H1 (cell line): ENCODE data around the gene PAQR4. TPM values are rescaled to one million over a fixed set of nuclear protein-coding genes. Genes with fewer than 3 reads are reported as not detected.

Source experiments
- CTCF ChIA-PET: fragments of 300-600 bp; sonication (Branson Sonifier 250); formaldehyde crosslinking; loops from one replicate; lab custom pipeline; 2021; ENCODE audit not compliant: partially characterized antibody; lab: Charles Lee
- POLR2A ChIA-PET: fragments of 300-600 bp; sonication (Branson Sonifier 250); formaldehyde crosslinking; loops from one replicate; lab custom pipeline; 2021; ENCODE audit warnings: inconsistent platforms; ENCODE audit not compliant: partially characterized antibody; lab: Charles Lee
- DNase-seq, 2 experiments: peaks; one replicate each; pipeline versions ENCODE4 v3.0.0 to v3.0.0-alpha.2; 2010 to 2022; ENCODE audit warnings: low spot score in 2 of 2, low read depth in 1 of 2, mixed read lengths in 1 of 2
- FAIRE-seq: peaks from 2 replicates; lab custom pipeline; 2011; peaks lifted over from hg19 to GRCh38; lab: Jason Lieb, UNC
- H2AFZ ChIP-seq: 2 replicates; pipeline ENCODE4 v1.8.1; 2012; ENCODE audit warnings: low read length, inconsistent platforms
- H2AK5ac ChIP-seq: 2 replicates; pipeline ENCODE4 v1.6.1; 2013; ENCODE audit warnings: low read depth, low read length
- H2BK120ac ChIP-seq: replicated peaks from 2 replicates; pipeline ENCODE3; 2013; ENCODE audit warnings: low read depth, low read length, inconsistent platforms
- H2BK12ac ChIP-seq: 2 replicates; pipeline ENCODE4 v1.6.1; 2013; ENCODE audit warnings: low read depth, low read length
- H2BK15ac ChIP-seq: 2 replicates; pipeline ENCODE4 v1.6.1; 2013; ENCODE audit warnings: low read length
- H2BK20ac ChIP-seq: 2 replicates; pipeline ENCODE4 v1.6.1; 2013; ENCODE audit warnings: low read length
- H2BK5ac ChIP-seq: 2 replicates; pipeline ENCODE4 v1.6.1; 2013; ENCODE audit warnings: low read depth, low read length
- H3K14ac ChIP-seq: 2 replicates; pipeline ENCODE4 v1.6.1; 2013; ENCODE audit warnings: inconsistent platforms; ENCODE audit not compliant: insufficient read length
- H3K18ac ChIP-seq: 2 replicates; pipeline ENCODE4 v1.6.1; 2013; ENCODE audit warnings: low read length; ENCODE audit errors: extremely low read depth
- H3K23ac ChIP-seq: 2 replicates; pipeline ENCODE4 v1.6.1; 2013; ENCODE audit warnings: inconsistent platforms; ENCODE audit not compliant: insufficient read length
- H3K23me2 ChIP-seq: 2 replicates; pipeline ENCODE4 v1.6.1; 2013; ENCODE audit warnings: low read depth, low read length
- H3K27ac ChIP-seq: 2 replicates; pipeline ENCODE4 v1.6.1; 2011; ENCODE audit warnings: low read depth, low read length, inconsistent platforms
- H3K27me3 ChIP-seq, 4 experiments: replicated peaks in 1 of 4; 1 replicate in 1 of 4; 2 replicates in 3 of 4; pipeline versions ENCODE4 v1.6.1 to v1.8.1; 2011 to 2013; ENCODE audit warnings: low read length in 3 of 4, mild to moderate bottlenecking in 3 of 4, inconsistent platforms in 2 of 4, mixed read lengths in 2 of 4, moderate library complexity in 1 of 4; ENCODE audit not compliant: control insufficient read depth in 3 of 4, insufficient read depth in 3 of 4; ENCODE audit errors: extremely low read depth in 1 of 4
- H3K36me3 ChIP-seq, 4 experiments: 2 replicates each; pipeline versions ENCODE4 v1.6.1 to v1.8.1; 2011 to 2013; ENCODE audit warnings: mild to moderate bottlenecking in 4 of 4, low read length in 3 of 4, moderate library complexity in 2 of 4, control low read depth in 1 of 4, inconsistent platforms in 1 of 4; ENCODE audit not compliant: insufficient read depth in 4 of 4, control insufficient read depth in 2 of 4
- H3K4ac ChIP-seq: replicated peaks from 2 replicates; pipeline ENCODE3; 2013; ENCODE audit warnings: low read length, low read depth, mixed read lengths, inconsistent platforms; ENCODE audit not compliant: insufficient read length
- H3K4me1 ChIP-seq, 4 experiments: replicated peaks in 1 of 4; 1 replicate in 1 of 4; 2 replicates in 3 of 4; pipeline versions ENCODE4 v1.6.1 to v1.8.1; 2011 to 2013; ENCODE audit warnings: low read length in 3 of 4, inconsistent platforms in 2 of 4, mixed read lengths in 1 of 4; ENCODE audit not compliant: insufficient read depth in 4 of 4, control insufficient read depth in 3 of 4
- H3K4me2 ChIP-seq, 2 experiments: 2 replicates each; pipeline versions ENCODE4 v1.6.1 to v1.8.1; 2011 to 2013; ENCODE audit warnings: low read depth in 2 of 2, low read length in 2 of 2, control low read depth in 1 of 2, inconsistent platforms in 1 of 2, mild to moderate bottlenecking in 1 of 2; ENCODE audit not compliant: insufficient read depth in 1 of 2
- H3K4me3 ChIP-seq, 4 experiments: fragments of 200-600, 300-600 bp in 1 of 4; sonication (generic), shearing (Covaris generic), sonication (Bioruptor Twin) in 1 of 4; 2 replicates each; pipeline versions ENCODE4 v1.5.1 to v1.8.1; 2011 to 2016; ENCODE audit warnings: low read length in 4 of 4, low read depth in 3 of 4, control low read depth in 2 of 4, inconsistent platforms in 2 of 4, mild to moderate bottlenecking in 2 of 4, mixed read lengths in 1 of 4, moderate library complexity in 1 of 4; ENCODE audit not compliant: insufficient read depth in 2 of 4; ENCODE audit errors: extremely low read depth in 1 of 4
- H3K56ac ChIP-seq: replicated peaks from 2 replicates; pipeline ENCODE3; 2013; ENCODE audit warnings: low read depth, mild to moderate bottlenecking, mixed read lengths, low read length, inconsistent platforms; ENCODE audit not compliant: insufficient read length
- H3K79me1 ChIP-seq: 2 replicates; pipeline ENCODE4 v1.6.1; 2013; ENCODE audit warnings: low read depth, low read length, control low read depth
- H3K79me2 ChIP-seq, 2 experiments: 2 replicates each; pipeline versions ENCODE4 v1.6.1 to v1.8.1; 2012 to 2013; ENCODE audit warnings: low read length in 2 of 2, mild to moderate bottlenecking in 2 of 2, inconsistent platforms in 1 of 2; ENCODE audit not compliant: insufficient read depth in 2 of 2, control insufficient read depth in 1 of 2
- H3K9ac ChIP-seq, 4 experiments: replicated peaks in 1 of 4; 1 replicate in 1 of 4; 2 replicates in 3 of 4; pipeline versions ENCODE4 v1.6.1 to v1.8.1; 2011 to 2013; ENCODE audit warnings: low read depth in 3 of 4, low read length in 3 of 4, control low read depth in 2 of 4, mild to moderate bottlenecking in 2 of 4, moderate library complexity in 2 of 4, inconsistent platforms in 1 of 4; ENCODE audit errors: extremely low read depth in 1 of 4
- H3K9me3 ChIP-seq, 2 experiments: 2 replicates each; pipeline versions ENCODE4 v1.6.1 to v1.8.1; 2012 to 2013; ENCODE audit warnings: mild to moderate bottlenecking in 2 of 2, moderate library complexity in 2 of 2, control low read depth in 1 of 2, inconsistent platforms in 1 of 2, low read depth in 1 of 2, low read length in 1 of 2, mixed read lengths in 1 of 2; ENCODE audit not compliant: insufficient read depth in 2 of 2
- H4K20me1 ChIP-seq, 2 experiments: replicated peaks in 1 of 2; 2 replicates each; pipeline versions ENCODE3 to v1.8.1; 2011 to 2013; ENCODE audit warnings: inconsistent platforms in 2 of 2, low read length in 2 of 2, mild to moderate bottlenecking in 1 of 2; ENCODE audit not compliant: insufficient read depth in 2 of 2, control insufficient read depth in 1 of 2
- H4K5ac ChIP-seq: 2 replicates; pipeline ENCODE4 v1.6.1; 2013; ENCODE audit warnings: low read length, low read depth, mixed read lengths, inconsistent platforms; ENCODE audit not compliant: insufficient read length
- H4K8ac ChIP-seq: 2 replicates; pipeline ENCODE4 v1.8.0; 2013; ENCODE audit warnings: mild to moderate bottlenecking, moderate library complexity, low read length, inconsistent platforms; ENCODE audit not compliant: insufficient read depth; ENCODE audit errors: extremely low read depth
- H4K91ac ChIP-seq: replicated peaks from 2 replicates; pipeline ENCODE3; 2013; ENCODE audit warnings: low read length, mixed read lengths, inconsistent platforms; ENCODE audit not compliant: insufficient read length
- WGBS, 2 experiments: shearing (Covaris generic) in 1 of 2; methylation state at CpG; one replicate each; pipeline versions ENCODE4 v1.1.6 to v1.1.7; 2013 to 2015; ENCODE audit warnings: low lambda C conversion rate in 2 of 2, mixed read lengths in 2 of 2, inconsistent platforms in 1 of 2, low coverage in 1 of 2, missing lambda C conversion rate in 1 of 2; ENCODE audit not compliant: insufficient replicate concordance in 2 of 2, insufficient coverage in 1 of 2, insufficient read length in 1 of 2; ENCODE audit errors: extremely low coverage in 1 of 2, missing lambda C conversion rate in 1 of 2; 5-methylcytosine and 5-hydroxymethylcytosine counted together
- polyA plus RNA-seq, 7 experiments: library from polyadenylated mRNA; depleted of rRNA in 3 of 7; stranded (reverse) in 5 of 7; unstranded in 2 of 7; fragments of >200 nt in 5 of 7; fragments of 200-250 nt in 2 of 7; gene quantifications; 1 replicate in 5 of 7; 2 replicates in 1 of 7; 4 replicates in 1 of 7; pipeline versions ENCODE4 v1.2.1 to v1.2.3, GENCODE V29; 2011 to 2013; ENCODE audit warnings: missing spikeins in 2 of 7, mixed read lengths in 2 of 7
- total RNA-seq: library from RNA; stranded (reverse); fragmentation: NEBNext Ultra II Directional; extraction: Animal tissue kit (Norgen Biotek cat#: 25700); gene quantifications from 2 replicates; pipeline ENCODE4 v1.2.1, GENCODE V29; 2021

The PAQR4 gene
- total and polyA plus RNA-seq, 2 of the 8 experiments (the other 6 are each of a cell fraction or from before 2014, with no cell fraction given) = 28.2 to 34.6 TPM

GRCh38 chr16:2967721-2968161 is 1.4 kb upstream of the PAQR4 start:
- no peak overlapping the region for H3K27ac ChIP-seq
- H4K20me1 ChIP-seq = peaks cover 17 to 26% of the 10 kb centered on the region in 2 experiments
- WGBS, 2 experiments = 80% methylated on average over 29 of the region's 33 CpGs; no CpG with 5 or more reads in 1 of the 2 experiments
- H3K79me1 ChIP-seq = peaks cover 7% of the 10 kb centered on the region
- no peak overlapping the region for H2AFZ ChIP-seq
- H3K4me3 ChIP-seq = peak overlapping the region in 1 of 4 experiments; percentile 94; a peak in 1 of 8 replicates
- no peak overlapping the region for H3K18ac ChIP-seq
- H4K91ac ChIP-seq = peak overlapping the region; percentile 30
- peaks cover 15 to 32% (median 23%) of the 10 kb centered on the region in 4 experiments; a peak in 6 of 7 replicates for H3K27me3 ChIP-seq
- H3K56ac ChIP-seq = no peak overlapping the region
- no peak overlapping the region; the same call in 1 of the 2 replicates for H4K8ac ChIP-seq
- H2BK20ac ChIP-seq = no peak overlapping the region; the same call in 1 of the 2 replicates
- peaks cover 0 to 34% (median 18%) of the 10 kb centered on the region in 4 experiments; a peak in 6 of 7 replicates for H3K4me1 ChIP-seq
- no peak overlapping the region for H2BK15ac ChIP-seq
- H3K4me2 ChIP-seq = peak overlapping the region; percentile 66 to 81; a peak in 3 of 4 replicates
- no peak overlapping the region for H4K5ac ChIP-seq
- ChIA-PET CTCF (interaction anchor here (0.7 to 1.8 kb wide), 10 partner anchors 9 to 64 kb away, joined by 3 to 6 read pairs (median 4); partner anchors contain the start of gene FLYWCH1), POLR2A (interaction anchor here (1.2 to 25.4 kb wide), 5 partner anchors 12 to 196 kb away, joined by 3 to 455 read pairs (median 111); partner anchors contain the start of genes CLDN6, HCFC1R1, PKMYT1 and THOC6)
- peaks cover under 1 to 10% (median 2%) of the 10 kb centered on the region in 4 experiments; a peak in 5 of 8 replicates for H3K36me3 ChIP-seq
- H3K4ac ChIP-seq = no peak overlapping the region
- H3K9ac ChIP-seq = no peak overlapping the region
- no peak overlapping the region for H2BK12ac ChIP-seq
- no peaks in the 10 kb centered on the region for H3K9me3 ChIP-seq
- FAIRE-seq (no peak), DNase-seq (peak in 1 of 2 experiments; percentile 47)
- H2BK120ac ChIP-seq = no peak overlapping the region
- H2BK5ac ChIP-seq = no peak overlapping the region
- H3K14ac ChIP-seq = no peak overlapping the region
- no peak overlapping the region for H2AK5ac ChIP-seq
- no peak overlapping the region for H3K23ac ChIP-seq
- peaks cover 27% of the 10 kb centered on the region for H3K23me2 ChIP-seq
- H3K79me2 ChIP-seq = peaks cover 0 to 2% of the 10 kb centered on the region in 2 experiments; a peak in 1 of 4 replicates
